ENCODE results near the gene DCTN3. TPM values are rescaled to one million over a fixed set of nuclear protein-coding genes. Genes with fewer than 3 reads are reported as not detected.

The DCTN3 gene
- total and polyA plus RNA-seq, 9 of the 15 experiments (the other 6 are each of a cell fraction or from before 2014, with no cell fraction given) = 11.0 to 51.0 (median 41.9) TPM

DNA sequence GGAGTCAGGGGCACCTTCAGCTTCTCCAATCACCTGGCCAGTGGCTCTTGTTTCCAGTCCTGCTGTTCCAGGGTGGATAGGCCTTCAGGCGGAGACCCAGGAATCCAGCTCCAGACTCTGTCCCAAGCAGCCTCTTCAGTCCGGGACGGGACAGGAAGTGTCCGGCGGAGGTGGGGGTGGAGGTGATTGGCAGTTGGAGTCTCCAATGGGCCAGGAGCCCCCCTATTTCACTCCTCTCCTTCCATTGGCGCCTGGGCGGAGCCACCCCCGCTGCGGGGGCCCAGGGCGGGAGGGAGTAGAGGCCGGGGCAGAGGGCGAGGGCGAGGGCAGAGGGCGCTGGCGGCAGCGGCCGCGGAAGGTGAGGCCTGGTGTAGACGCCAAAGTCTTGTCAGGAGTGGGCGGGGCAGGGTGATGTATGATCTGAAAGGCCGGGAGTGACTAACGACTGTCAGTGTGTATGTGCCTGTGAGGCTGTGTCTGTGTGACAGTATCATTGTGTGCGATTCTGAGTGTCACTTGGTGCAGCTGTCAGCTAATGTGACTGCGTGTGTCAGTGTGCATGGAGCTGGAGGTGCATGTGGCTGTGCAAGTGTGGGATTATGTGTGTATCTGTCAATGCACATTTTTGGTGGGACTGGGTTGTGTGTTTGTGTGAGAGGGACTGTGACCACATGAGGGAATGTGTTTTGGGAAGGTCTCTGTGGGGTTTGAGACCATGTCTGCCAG is 31.7 kb upstream of the DCTN3 start, which contains the start of gene IL11RA (continued):
- TF ChIP-seq ELF4 (CRISPR knock-in tag; IDR thresholded peaks at IDR 0.05) = 0 out of 2 replicates have a peak, but pooled peaks have one; percentile 8
- peak; percentile 31; the same call in 1 of the 2 replicates for TF ChIP-seq SUPT5H (IDR thresholded peaks at IDR 0.05)
- TF ChIP-seq ZNF444 (CRISPR knock-in tag; IDR thresholded peaks at IDR 0.05) = no peak
- 0 out of 2 replicates have a peak, but pooled peaks have one; percentile 5 for TF ChIP-seq CBFA2T3 (IDR thresholded peaks at IDR 0.05)
- TF ChIP-seq, protein P1, sequence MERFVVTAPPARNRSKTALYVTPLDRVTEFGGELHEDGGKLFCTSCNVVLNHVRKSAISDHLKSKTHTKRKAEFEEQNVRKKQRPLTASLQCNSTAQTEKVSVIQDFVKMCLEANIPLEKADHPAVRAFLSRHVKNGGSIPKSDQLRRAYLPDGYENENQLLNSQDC (CRISPR knock-in tag; IDR thresholded peaks at IDR 0.05) = no peak
- TF ChIP-seq RNF2 (IDR thresholded peaks at IDR 0.05) = peak; percentile 41; the same call in 1 of the 2 replicates
- TF ChIP-seq, protein P2, sequence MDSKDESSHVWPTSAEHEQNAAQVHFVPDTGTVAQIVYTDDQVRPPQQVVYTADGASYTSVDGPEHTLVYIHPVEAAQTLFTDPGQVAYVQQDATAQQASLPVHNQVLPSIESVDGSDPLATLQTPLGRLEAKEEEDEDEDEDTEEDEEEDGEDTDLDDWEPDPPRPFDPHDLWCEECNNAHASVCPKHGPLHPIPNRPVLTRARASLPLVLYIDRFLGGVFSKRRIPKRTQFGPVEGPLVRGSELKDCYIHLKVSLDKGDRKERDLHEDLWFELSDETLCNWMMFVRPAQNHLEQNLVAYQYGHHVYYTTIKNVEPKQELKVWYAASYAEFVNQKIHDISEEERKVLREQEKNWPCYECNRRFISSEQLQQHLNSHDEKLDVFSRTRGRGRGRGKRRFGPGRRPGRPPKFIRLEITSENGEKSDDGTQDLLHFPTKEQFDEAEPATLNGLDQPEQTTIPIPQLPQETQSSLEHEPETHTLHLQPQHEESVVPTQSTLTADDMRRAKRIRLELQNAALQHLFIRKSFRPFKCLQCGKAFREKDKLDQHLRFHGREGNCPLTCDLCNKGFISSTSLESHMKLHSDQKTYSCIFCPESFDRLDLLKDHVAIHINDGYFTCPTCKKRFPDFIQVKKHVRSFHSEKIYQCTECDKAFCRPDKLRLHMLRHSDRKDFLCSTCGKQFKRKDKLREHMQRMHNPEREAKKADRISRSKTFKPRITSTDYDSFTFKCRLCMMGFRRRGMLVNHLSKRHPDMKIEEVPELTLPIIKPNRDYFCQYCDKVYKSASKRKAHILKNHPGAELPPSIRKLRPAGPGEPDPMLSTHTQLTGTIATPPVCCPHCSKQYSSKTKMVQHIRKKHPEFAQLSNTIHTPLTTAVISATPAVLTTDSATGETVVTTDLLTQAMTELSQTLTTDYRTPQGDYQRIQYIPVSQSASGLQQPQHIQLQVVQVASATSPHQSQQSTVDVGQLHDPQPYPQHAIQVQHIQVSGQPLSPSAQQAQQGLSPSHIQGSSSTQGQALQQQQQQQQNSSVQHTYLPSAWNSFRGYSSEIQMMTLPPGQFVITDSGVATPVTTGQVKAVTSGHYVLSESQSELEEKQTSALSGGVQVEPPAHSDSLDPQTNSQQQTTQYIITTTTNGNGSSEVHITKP (IDR thresholded peaks at IDR 0.05; ENCODE audit: partially characterized antibody) = peak; percentile 58
- TF ChIP-seq, protein P3, sequence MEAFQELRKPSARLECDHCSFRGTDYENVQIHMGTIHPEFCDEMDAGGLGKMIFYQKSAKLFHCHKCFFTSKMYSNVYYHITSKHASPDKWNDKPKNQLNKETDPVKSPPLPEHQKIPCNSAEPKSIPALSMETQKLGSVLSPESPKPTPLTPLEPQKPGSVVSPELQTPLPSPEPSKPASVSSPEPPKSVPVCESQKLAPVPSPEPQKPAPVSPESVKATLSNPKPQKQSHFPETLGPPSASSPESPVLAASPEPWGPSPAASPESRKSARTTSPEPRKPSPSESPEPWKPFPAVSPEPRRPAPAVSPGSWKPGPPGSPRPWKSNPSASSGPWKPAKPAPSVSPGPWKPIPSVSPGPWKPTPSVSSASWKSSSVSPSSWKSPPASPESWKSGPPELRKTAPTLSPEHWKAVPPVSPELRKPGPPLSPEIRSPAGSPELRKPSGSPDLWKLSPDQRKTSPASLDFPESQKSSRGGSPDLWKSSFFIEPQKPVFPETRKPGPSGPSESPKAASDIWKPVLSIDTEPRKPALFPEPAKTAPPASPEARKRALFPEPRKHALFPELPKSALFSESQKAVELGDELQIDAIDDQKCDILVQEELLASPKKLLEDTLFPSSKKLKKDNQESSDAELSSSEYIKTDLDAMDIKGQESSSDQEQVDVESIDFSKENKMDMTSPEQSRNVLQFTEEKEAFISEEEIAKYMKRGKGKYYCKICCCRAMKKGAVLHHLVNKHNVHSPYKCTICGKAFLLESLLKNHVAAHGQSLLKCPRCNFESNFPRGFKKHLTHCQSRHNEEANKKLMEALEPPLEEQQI (IDR thresholded peaks at IDR 0.05) = no peak
- no peak for TF ChIP-seq ZNF77 (CRISPR knock-in tag; IDR thresholded peaks at IDR 0.05)
- no peak for TF ChIP-seq SMARCC2 (IDR thresholded peaks at IDR 0.05; ENCODE audit: low read depth)
- 0 out of 2 replicates have a peak, but pooled peaks have one; percentile 23 for TF ChIP-seq SOX6 (IDR thresholded peaks at IDR 0.05)
- no peak for TF ChIP-seq ZNF23 (CRISPR knock-in tag; IDR thresholded peaks at IDR 0.05)
- TF ChIP-seq CXXC5 (CRISPR knock-in tag; IDR thresholded peaks at IDR 0.05) = peak; percentile 46
- TF ChIP-seq KDM4B (IDR thresholded peaks at IDR 0.05; ENCODE audit: borderline replicate concordance in 2 of 2, low read depth in 1 of 2) = no peak
- no peak for TF ChIP-seq NELFE (IDR thresholded peaks at IDR 0.05; ENCODE audit: insufficient read depth, insufficient read length)
- TF ChIP-seq ZNF695 (CRISPR knock-in tag; IDR thresholded peaks at IDR 0.05) = no peak
- TF ChIP-seq, protein P4, sequence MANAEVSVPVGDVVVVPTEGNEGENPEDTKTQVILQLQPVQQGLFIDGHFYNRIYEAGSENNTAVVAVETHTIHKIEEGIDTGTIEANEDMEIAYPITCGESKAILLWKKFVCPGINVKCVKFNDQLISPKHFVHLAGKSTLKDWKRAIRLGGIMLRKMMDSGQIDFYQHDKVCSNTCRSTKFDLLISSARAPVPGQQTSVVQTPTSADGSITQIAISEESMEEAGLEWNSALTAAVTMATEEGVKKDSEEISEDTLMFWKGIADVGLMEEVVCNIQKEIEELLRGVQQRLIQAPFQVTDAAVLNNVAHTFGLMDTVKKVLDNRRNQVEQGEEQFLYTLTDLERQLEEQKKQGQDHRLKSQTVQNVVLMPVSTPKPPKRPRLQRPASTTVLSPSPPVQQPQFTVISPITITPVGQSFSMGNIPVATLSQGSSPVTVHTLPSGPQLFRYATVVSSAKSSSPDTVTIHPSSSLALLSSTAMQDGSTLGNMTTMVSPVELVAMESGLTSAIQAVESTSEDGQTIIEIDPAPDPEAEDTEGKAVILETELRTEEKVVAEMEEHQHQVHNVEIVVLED (CRISPR knock-in tag; IDR thresholded peaks at IDR 0.05) = no peak
- TF ChIP-seq ZKSCAN3 (CRISPR knock-in tag; IDR thresholded peaks at IDR 0.05) = no peak
- no peak for TF ChIP-seq ZSCAN32 (CRISPR knock-in tag; IDR thresholded peaks at IDR 0.05)
- TF ChIP-seq LCOR (CRISPR knock-in tag; IDR thresholded peaks at IDR 0.05) = no peak
- TF ChIP-seq, protein P5, sequence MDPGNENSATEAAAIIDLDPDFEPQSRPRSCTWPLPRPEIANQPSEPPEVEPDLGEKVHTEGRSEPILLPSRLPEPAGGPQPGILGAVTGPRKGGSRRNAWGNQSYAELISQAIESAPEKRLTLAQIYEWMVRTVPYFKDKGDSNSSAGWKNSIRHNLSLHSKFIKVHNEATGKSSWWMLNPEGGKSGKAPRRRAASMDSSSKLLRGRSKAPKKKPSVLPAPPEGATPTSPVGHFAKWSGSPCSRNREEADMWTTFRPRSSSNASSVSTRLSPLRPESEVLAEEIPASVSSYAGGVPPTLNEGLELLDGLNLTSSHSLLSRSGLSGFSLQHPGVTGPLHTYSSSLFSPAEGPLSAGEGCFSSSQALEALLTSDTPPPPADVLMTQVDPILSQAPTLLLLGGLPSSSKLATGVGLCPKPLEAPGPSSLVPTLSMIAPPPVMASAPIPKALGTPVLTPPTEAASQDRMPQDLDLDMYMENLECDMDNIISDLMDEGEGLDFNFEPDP (CRISPR knock-in tag; IDR thresholded peaks at IDR 0.05) = no peak

All from K562 (cell line).